Panc1 (cell line): ENCODE results near the gene ERCC5. TPM values are rescaled to one million over a fixed set of nuclear protein-coding genes. Genes with fewer than 3 reads are reported as not detected.

Experiments used
- ATAC-seq: fragments of 200-7000 bp; cut with Tn5 transposase; 2 replicates; pipeline ENCODE4 v1.9.1; 2020; ENCODE audit warnings: mild to moderate bottlenecking, moderate library complexity
- BruUV-seq: library from RNA; stranded (reverse); fragments of 400-500 nt; replicated peaks from 2 replicates; lab custom pipeline; 2021; lab: Mats Ljungman, UMichigan
- CTCF ChIA-PET: fragments of 300-600 bp; sonication (Branson Sonifier 250); formaldehyde crosslinking; loops from one replicate; lab custom pipeline; 2022; ENCODE audit warnings: antibody characterized with exemption; lab: Charles Lee
- POLR2A ChIA-PET: fragments of 300-600 bp; sonication (Branson Sonifier 250); formaldehyde crosslinking; loops from one replicate; lab custom pipeline; 2022; ENCODE audit warnings: antibody characterized with exemption; lab: Charles Lee
- DNase-seq: peaks from one replicate; pipeline ENCODE4 v3.0.0-alpha.2; 2010; ENCODE audit warnings: low read depth, low spot score
- H3K27ac ChIP-seq: 2 replicates; pipeline ENCODE4 v1.5.1; 2011; ENCODE audit warnings: mild to moderate bottlenecking, low read length, inconsistent platforms
- H3K27me3 ChIP-seq: fragments of 200-500 bp; sonication (Bioruptor generic); 2 replicates; pipeline ENCODE4 v1.6.0; 2014; ENCODE audit warnings: low read length, inconsistent platforms; ENCODE audit not compliant: control insufficient read depth, insufficient read depth
- H3K36me3 ChIP-seq: fragments of 200-500 bp; sonication (Bioruptor generic); 2 replicates; pipeline ENCODE4 v1.5.1; 2014; ENCODE audit warnings: inconsistent platforms, mild to moderate bottlenecking, low read length, moderate library complexity; ENCODE audit not compliant: control insufficient read depth, insufficient read depth
- H3K4me1 ChIP-seq: 2 replicates; pipeline ENCODE4 v1.5.1; 2011; ENCODE audit warnings: inconsistent platforms, mild to moderate bottlenecking, low read length, moderate library complexity; ENCODE audit not compliant: control insufficient read depth, insufficient read depth
- H3K4me3 ChIP-seq, 2 experiments: 2 replicates each; pipeline ENCODE4 v1.5.1; 2011 to 2012; ENCODE audit warnings: low read depth in 2 of 2, low read length in 2 of 2, mild to moderate bottlenecking in 2 of 2, inconsistent platforms in 1 of 2, moderate library complexity in 1 of 2
- H3K9me3 ChIP-seq: fragments of 200-500 bp; sonication (Bioruptor generic); 2 replicates; pipeline ENCODE4 v1.5.1; 2014; ENCODE audit warnings: low read depth, mild to moderate bottlenecking, inconsistent platforms, low read length, moderate library complexity; ENCODE audit not compliant: control insufficient read depth, insufficient read depth
- CTCF ChIP-seq: fragments of 450-650 bp; IDR thresholded peaks from 2 replicates; pipeline ENCODE4 v1.5.1; 2017; ENCODE audit warnings: mild to moderate bottlenecking
- POLR2AphosphoS5 ChIP-seq: IDR thresholded peaks from 2 replicates; pipeline ENCODE4 v1.6.1; 2012; ENCODE audit warnings: mild to moderate bottlenecking, low read depth, low read length, moderate library complexity
- REST ChIP-seq, 2 experiments: IDR thresholded peaks; 2 replicates each; pipeline ENCODE4 v1.6.1; 2011 to 2012; ENCODE audit warnings: low read depth in 2 of 2, control low read depth in 1 of 2, low read length in 1 of 2, mild to moderate bottlenecking in 1 of 2, moderate library complexity in 1 of 2; ENCODE audit not compliant: insufficient read depth in 1 of 2
- SIN3A ChIP-seq: IDR thresholded peaks from 2 replicates; pipeline ENCODE4 v1.6.1; 2012; ENCODE audit warnings: low read depth, mild to moderate bottlenecking, low read length, moderate library complexity, borderline replicate concordance; ENCODE audit not compliant: insufficient read depth
- TCF7L2 ChIP-seq: IDR thresholded peaks from 2 replicates; pipeline ENCODE4 v1.6.1; 2011; ENCODE audit warnings: mild to moderate bottlenecking, low read depth, low read length, inconsistent platforms
- in situ Hi-C: cut with HindIII; loops from 2 replicates; pipeline ENCODE4 v1.10.0; 2016; ENCODE audit warnings: low sequenced_read_pairs, low pct_unique_long_range_greater_than_20kb
- intact Hi-C: fragments of 100-400 bp; cut with micrococcal nuclease; formaldehyde crosslinking; loops from one replicate; pipeline ENCODE4 v1.10.0; 2022; ENCODE audit not compliant: unreplicated experiment
- total RNA-seq: library from RNA; stranded (reverse); gene quantifications from one replicate; pipeline ENCODE4 v1.2.1, GENCODE V29; 2021; ENCODE audit not compliant: unreplicated experiment

Gene ERCC5
- total RNA-seq, 1 experiment from 2014 or later = 19.6 TPM

GRCh38 chr13:102830646-102831045 lies 15.2 kb upstream of the ERCC5 start:
- BruUV-seq = no TSS peak
- Histone ChIP-seq H3K4me3 (no peak overlapping the region), H3K27me3 (no peaks in the 10 kb centered on the region), H3K27ac (no peak overlapping the region), H3K36me3 (no peaks in the 10 kb centered on the region), H3K9me3 (no peaks in the 10 kb centered on the region), H3K4me1 (no peaks in the 10 kb centered on the region)
- no peak for TF ChIP-seq SIN3A
- TF ChIP-seq REST (IDR thresholded peaks at IDR 0.05; ENCODE audit: insufficient read depth in 1 of 2, low read depth in 2 of 2, low read length in 1 of 2) = no peak
- TF ChIP-seq TCF7L2 = no peak
- no peak for TF ChIP-seq CTCF
- no peak for TF ChIP-seq POLR2AphosphoS5
- in situ Hi-C loops = no loop called here
- ChIA-PET POLR2A (no interaction called here), CTCF (no interaction called here)
- intact Hi-C loops = no loop called here
- DNase-seq (no peak), ATAC-seq (no peak)

GRCh38 chr13:102836471-102836870 lies 9.4 kb upstream of the ERCC5 start:
- no peaks in the 10 kb centered on the region for H3K27me3 ChIP-seq
- H3K9me3 ChIP-seq = no peaks in the 10 kb centered on the region
- H3K27ac ChIP-seq = no peak overlapping the region
- no peak overlapping the region for H3K4me3 ChIP-seq
- no TSS peak for BruUV-seq
- no peaks in the 10 kb centered on the region for H3K36me3 ChIP-seq
- TF ChIP-seq TCF7L2 (no peak), SIN3A (no peak), REST (IDR thresholded peaks at IDR 0.05; ENCODE audit: insufficient read depth in 1 of 2, low read depth in 2 of 2, low read length in 1 of 2) (no peak), CTCF (no peak), POLR2AphosphoS5 (no peak)
- ChIA-PET CTCF (no interaction called here), POLR2A (no interaction called here)
- DNase-seq (no peak), ATAC-seq (no peak)
- no peaks in the 10 kb centered on the region for H3K4me1 ChIP-seq
- intact Hi-C loops (no loop called here), in situ Hi-C loops (no loop called here)
